ENCODE measurements around the gene FHL1. TPM values are rescaled to one million over a fixed set of nuclear protein-coding genes. Genes with fewer than 3 reads are reported as not detected.

The FHL1 gene
- total and polyA plus RNA-seq, 2 donors (not counting 3 experiments of a cell fraction or from before 2014, with no cell fraction given), result 50.6 to 59.4 TPM

GRCh38 chrX:136162827-136163570 lies 15.7 kb downstream of the FHL1 start:
- no peaks in the 10 kb centered on the region for H3K9me3 ChIP-seq (replicated peaks; ENCODE audit: control insufficient read depth, insufficient read depth, low read length)
- H3K9ac ChIP-seq (replicated peaks; ENCODE audit: extremely low read depth, insufficient read depth, low read length), result no peak overlapping the region
- peak; percentile 87 for FAIRE-seq
- no TSS peak for BruUV-seq (replicated peaks)
- TF ChIP-seq GATA2 (IDR thresholded peaks at IDR 0.05; ENCODE audit: insufficient read depth, insufficient read length, low read depth, low read length), result no peak
- TF ChIP-seq FOS (IDR thresholded peaks at IDR 0.05; ENCODE audit: borderline replicate concordance, insufficient read depth, low read length), result no peak
- no peak for TF ChIP-seq MAX (IDR thresholded peaks at IDR 0.05; ENCODE audit: insufficient read depth, insufficient read length)
- no peak for TF ChIP-seq EZH2 (IDR thresholded peaks at IDR 0.05; ENCODE audit: borderline replicate concordance, low read depth, low read length, severe bottlenecking)
- TF ChIP-seq JUN (IDR thresholded peaks at IDR 0.05; ENCODE audit: borderline replicate concordance, insufficient read depth, insufficient read length, low read depth), result no peak
- TF ChIP-seq POLR2AphosphoS5 (IDR thresholded peaks at IDR 0.05; ENCODE audit: insufficient read depth, low read depth, low read length), result no peak
- TF ChIP-seq CTCF (IDR thresholded peaks at IDR 0.05; ENCODE audit: extremely low read depth in 1 of 2, insufficient read depth in 1 of 2, low read depth in 1 of 2, low read length in 2 of 2), result peak; percentile 61 to 71
- no peak overlapping the region for H3K27ac ChIP-seq (ENCODE audit: insufficient read depth, low read depth, low read length)
- intact Hi-C loops (cut with micrococcal nuclease) (loop anchor here (1.0 to 2.0 kb wide), 2 partner anchors 16 to 135 kb away; partner anchors contain the start of gene FHL1), dilution Hi-C loops (cut with MboI; ENCODE audit: extremely low pct_ligation_motif_present, low sequenced_read_pairs) (no loop called here)
- no peak overlapping the region for H3K4me2 ChIP-seq (ENCODE audit: insufficient read depth, low read length)
- no peak overlapping the region for H2AFZ ChIP-seq (ENCODE audit: low read depth, low read length)
- ChIA-PET CTCF (interaction anchor here (0.6 to 5.0 kb wide), 24 partner anchors 8 to 153 kb away, joined by 3 to 269 read pairs (median 4); no protein-coding TSS in a partner anchor), POLR2A (interaction anchor here (1.2 kb wide), 1 partner anchor 135 kb away, joined by 4 read pairs; no protein-coding TSS in a partner anchor)
- H3K4me3 ChIP-seq (replicated peaks in 1 of 3; ENCODE audit: insufficient read depth in 1 of 3, low read depth in 1 of 3, low read length in 3 of 3), result no peak overlapping the region
- peak; percentile 59 for DNase-seq (ENCODE audit: low read depth, low spot score)
- H3K79me2 ChIP-seq (ENCODE audit: control insufficient read depth, insufficient read depth, low read length), result no peaks in the 10 kb centered on the region
- no peaks in the 10 kb centered on the region for H3K36me3 ChIP-seq (ENCODE audit: control insufficient read depth in 2 of 2, extremely low read depth in 1 of 2, insufficient read depth in 2 of 2, low read length in 2 of 2)
- no peaks in the 10 kb centered on the region for H4K20me1 ChIP-seq (replicated peaks; ENCODE audit: control insufficient read depth, extremely low read depth, insufficient read depth, low read length)
- no peaks in the 10 kb centered on the region for H3K27me3 ChIP-seq (ENCODE audit: control insufficient read depth in 2 of 2, insufficient read depth in 2 of 2, low read length in 2 of 2)
- no peaks in the 10 kb centered on the region for H3K4me1 ChIP-seq (ENCODE audit: control insufficient read depth, extremely low read depth, insufficient read depth, low read length)
- H3K9me1 ChIP-seq (replicated peaks; ENCODE audit: control insufficient read depth, extremely low read depth, insufficient read depth, low read length), result no peaks in the 10 kb centered on the region
